ENCODE measurements around the gene TUBGCP3. TPM values are rescaled to one million over a fixed set of nuclear protein-coding genes. Genes with fewer than 3 reads are reported as not detected.

Gene TUBGCP3
- total RNA-seq, 1 experiment from 2014 or later = 51.1 TPM

DNA sequence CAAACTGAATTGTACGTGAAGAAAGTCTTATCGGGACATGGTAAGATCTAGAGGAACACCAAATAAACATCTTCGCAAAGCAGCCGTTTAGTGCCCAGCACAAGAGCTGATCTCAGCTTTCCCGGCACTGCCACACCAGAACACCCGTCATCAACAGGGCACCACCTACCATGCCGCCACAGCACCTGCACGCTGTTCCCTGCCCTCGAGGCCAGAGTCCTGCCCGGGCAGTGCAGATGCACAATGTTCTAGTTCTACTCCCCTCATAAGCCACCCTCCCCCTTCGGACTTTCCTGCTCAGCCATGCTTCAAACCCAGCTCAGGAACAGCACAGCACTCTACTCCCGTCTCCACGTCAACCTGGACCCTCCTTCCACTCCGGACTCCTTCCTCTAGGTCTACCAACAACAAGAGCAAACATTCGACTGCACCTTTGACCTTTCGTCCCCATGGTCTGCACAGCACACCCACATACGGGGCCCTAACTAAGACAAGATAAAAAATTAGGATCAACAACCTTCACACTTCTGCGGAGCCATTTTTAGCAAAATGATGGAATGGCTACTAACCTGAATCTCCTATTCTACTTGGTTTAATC, 25.1 kb downstream of the TUBGCP3 start:
- ChIA-PET POLR2A (no interaction called here), CTCF (no interaction called here)
- H3K4me1 Mint-ChIP-seq (ENCODE audit: low read depth, unreplicated experiment) = no peaks in the 10 kb centered on the region
- H3K27me3 Mint-ChIP-seq (ENCODE audit: insufficient read depth, unreplicated experiment) = no peaks in the 10 kb centered on the region
- TF ChIP-seq, protein P1, sequence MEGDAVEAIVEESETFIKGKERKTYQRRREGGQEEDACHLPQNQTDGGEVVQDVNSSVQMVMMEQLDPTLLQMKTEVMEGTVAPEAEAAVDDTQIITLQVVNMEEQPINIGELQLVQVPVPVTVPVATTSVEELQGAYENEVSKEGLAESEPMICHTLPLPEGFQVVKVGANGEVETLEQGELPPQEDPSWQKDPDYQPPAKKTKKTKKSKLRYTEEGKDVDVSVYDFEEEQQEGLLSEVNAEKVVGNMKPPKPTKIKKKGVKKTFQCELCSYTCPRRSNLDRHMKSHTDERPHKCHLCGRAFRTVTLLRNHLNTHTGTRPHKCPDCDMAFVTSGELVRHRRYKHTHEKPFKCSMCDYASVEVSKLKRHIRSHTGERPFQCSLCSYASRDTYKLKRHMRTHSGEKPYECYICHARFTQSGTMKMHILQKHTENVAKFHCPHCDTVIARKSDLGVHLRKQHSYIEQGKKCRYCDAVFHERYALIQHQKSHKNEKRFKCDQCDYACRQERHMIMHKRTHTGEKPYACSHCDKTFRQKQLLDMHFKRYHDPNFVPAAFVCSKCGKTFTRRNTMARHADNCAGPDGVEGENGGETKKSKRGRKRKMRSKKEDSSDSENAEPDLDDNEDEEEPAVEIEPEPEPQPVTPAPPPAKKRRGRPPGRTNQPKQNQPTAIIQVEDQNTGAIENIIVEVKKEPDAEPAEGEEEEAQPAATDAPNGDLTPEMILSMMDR (IDR thresholded peaks at IDR 0.05; ENCODE audit: insufficient read depth in 1 of 2, low read depth in 1 of 2, low read length in 1 of 2, severe bottlenecking in 1 of 2, unreplicated experiment in 1 of 2) = no peak
- Histone ChIP-seq H3K4me1 (no peaks in the 10 kb centered on the region), H3K36me3 (ENCODE audit: control insufficient read depth, insufficient read depth, low read length) (peaks cover 4% of the 10 kb centered on the region; the same call in 1 of the 2 replicates), H3K4me3 (ENCODE audit: low read depth, low read length) (no peak overlapping the region), H3K27me3 (replicated peaks; ENCODE audit: control insufficient read depth, insufficient read depth, low read length) (no peaks in the 10 kb centered on the region), H3K9me3 (no peaks in the 10 kb centered on the region)
- BruUV-seq (replicated peaks) = no TSS peak
- no peak overlapping the region for H3K27ac Mint-ChIP-seq (ENCODE audit: unreplicated experiment)
- H3K36me3 Mint-ChIP-seq (ENCODE audit: insufficient read depth, unreplicated experiment) = peaks cover 38% of the 10 kb centered on the region
- intact Hi-C loops (cut with micrococcal nuclease; ENCODE audit: unreplicated experiment) = no loop called here
- no peak for DNase-seq
- H3K4me3 Mint-ChIP-seq (ENCODE audit: unreplicated experiment) = no peak overlapping the region
- no peaks in the 10 kb centered on the region for H3K9me3 Mint-ChIP-seq (ENCODE audit: unreplicated experiment)

DNA sequence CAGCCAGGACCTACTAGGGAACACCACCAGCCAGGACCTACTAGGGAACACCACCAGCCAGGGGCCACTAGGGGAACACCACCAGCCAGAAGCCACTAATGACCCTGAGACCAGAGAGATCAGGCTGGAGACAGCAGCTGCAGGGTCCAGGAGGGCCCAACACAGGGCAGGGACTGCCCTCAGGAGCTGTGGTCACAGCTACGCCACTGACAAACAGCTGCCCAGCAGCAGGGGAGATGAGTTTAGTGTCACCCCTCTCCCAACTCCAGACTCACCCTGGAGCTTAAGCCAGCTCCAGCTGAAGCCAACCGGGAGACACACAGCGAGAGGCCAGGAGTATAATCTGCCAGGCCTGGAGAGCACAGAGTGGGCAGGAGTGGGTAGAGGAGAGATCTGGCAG, 25.7 kb downstream of the TUBGCP3 start:
- intact Hi-C loops (cut with micrococcal nuclease; ENCODE audit: unreplicated experiment) = no loop called here
- peaks cover 4% of the 10 kb centered on the region; the same call in 1 of the 2 replicates for H3K36me3 ChIP-seq (ENCODE audit: control insufficient read depth, insufficient read depth, low read length)
- ChIA-PET CTCF (no interaction called here), POLR2A (no interaction called here)
- DNase-seq = no peak
- Mint-ChIP-seq H3K4me1 (ENCODE audit: low read depth, unreplicated experiment) (no peaks in the 10 kb centered on the region), H3K27ac (ENCODE audit: unreplicated experiment) (no peak overlapping the region), H3K4me3 (ENCODE audit: unreplicated experiment) (no peak overlapping the region), H3K27me3 (ENCODE audit: insufficient read depth, unreplicated experiment) (no peaks in the 10 kb centered on the region), H3K9me3 (ENCODE audit: unreplicated experiment) (no peaks in the 10 kb centered on the region), H3K36me3 (ENCODE audit: insufficient read depth, unreplicated experiment) (peaks cover 43% of the 10 kb centered on the region)
- no peaks in the 10 kb centered on the region for H3K9me3 ChIP-seq
- TF ChIP-seq, protein P1 (IDR thresholded peaks at IDR 0.05; ENCODE audit: insufficient read depth in 1 of 2, low read depth in 1 of 2, low read length in 1 of 2, severe bottlenecking in 1 of 2, unreplicated experiment in 1 of 2) = no peak
- H3K4me1 ChIP-seq = no peaks in the 10 kb centered on the region
- no peak overlapping the region for H3K4me3 ChIP-seq (ENCODE audit: low read depth, low read length)
- H3K27me3 ChIP-seq (replicated peaks; ENCODE audit: control insufficient read depth, insufficient read depth, low read length) = no peaks in the 10 kb centered on the region
- BruUV-seq (replicated peaks) = no TSS peak

DNA sequence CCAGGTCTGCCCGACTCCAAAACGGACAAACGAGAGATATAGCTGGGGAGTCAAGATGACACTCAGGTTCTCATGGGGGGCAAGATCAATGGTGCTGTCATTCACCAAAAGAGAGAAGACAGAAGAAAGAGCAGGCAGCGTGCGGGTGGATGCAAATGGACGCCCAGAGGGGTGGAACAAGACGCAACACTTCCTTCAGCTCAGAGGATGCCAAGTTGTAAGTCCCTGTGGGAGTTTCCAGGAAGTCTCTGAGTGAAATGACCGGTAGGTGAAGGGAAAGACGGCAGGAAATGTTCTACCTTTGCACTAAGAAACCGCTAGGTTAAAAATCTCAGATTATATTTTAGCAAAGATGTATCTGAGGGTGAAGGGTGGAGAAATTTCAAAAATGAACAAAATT, 26.5 kb downstream of the TUBGCP3 start:
- peaks cover 43% of the 10 kb centered on the region for H3K36me3 Mint-ChIP-seq (ENCODE audit: insufficient read depth, unreplicated experiment)
- Histone ChIP-seq H3K4me1 (no peaks in the 10 kb centered on the region), H3K36me3 (ENCODE audit: control insufficient read depth, insufficient read depth, low read length) (peaks cover 4% of the 10 kb centered on the region; the same call in 1 of the 2 replicates), H3K9me3 (no peaks in the 10 kb centered on the region), H3K27me3 (replicated peaks; ENCODE audit: control insufficient read depth, insufficient read depth, low read length) (no peaks in the 10 kb centered on the region), H3K4me3 (ENCODE audit: low read depth, low read length) (no peak overlapping the region)
- POLR2A ChIA-PET = no interaction called here
- H3K27ac Mint-ChIP-seq (ENCODE audit: unreplicated experiment) = no peak overlapping the region
- TF ChIP-seq, protein P1 (IDR thresholded peaks at IDR 0.05; ENCODE audit: insufficient read depth in 1 of 2, low read depth in 1 of 2, low read length in 1 of 2, severe bottlenecking in 1 of 2, unreplicated experiment in 1 of 2) = no peak
- H3K9me3 Mint-ChIP-seq (ENCODE audit: unreplicated experiment) = no peaks in the 10 kb centered on the region
- CTCF ChIA-PET = interaction anchor here (0.5 kb wide), 1 partner anchor 13 kb away, joined by 5 read pairs; no protein-coding TSS in a partner anchor
- no TSS peak for BruUV-seq (replicated peaks)
- no peaks in the 10 kb centered on the region for H3K27me3 Mint-ChIP-seq (ENCODE audit: insufficient read depth, unreplicated experiment)
- no peaks in the 10 kb centered on the region for H3K4me1 Mint-ChIP-seq (ENCODE audit: low read depth, unreplicated experiment)
- intact Hi-C loops (cut with micrococcal nuclease; ENCODE audit: unreplicated experiment) = no loop called here
- DNase-seq = no peak
- H3K4me3 Mint-ChIP-seq (ENCODE audit: unreplicated experiment) = no peak overlapping the region

All from Caco-2 (cell line).